ENCODE results near the gene EIF4EBP3.

EIF4EBP3 gene

GRCh38 chr5:140555747-140556312 is 8.4 kb downstream of the EIF4EBP3 start:
- no peak overlapping the region for H3K27ac ChIP-seq (replicated peaks)
- TF ChIP-seq POLR2AphosphoS5 (IDR thresholded peaks at IDR 0.05; ENCODE audit: low read depth) (no peak), SPI1 (IDR thresholded peaks at IDR 0.05; ENCODE audit: borderline replicate concordance, low read depth) (peak; percentile 78)
- DNase-seq (ENCODE audit: low read depth in 1 of 2, low spot score in 1 of 2): no peak
- H3K27me3 ChIP-seq (ENCODE audit: insufficient read depth, poor library complexity, severe bottlenecking): no peaks in the 10 kb centered on the region
- peak overlapping the region; percentile 76 for H3K4me3 ChIP-seq (replicated peaks; ENCODE audit: insufficient read depth, low read length)

- H3K4me3 ChIP-seq (replicated peaks; ENCODE audit: insufficient read depth, low read length): peak overlapping the region; percentile 76
- TF ChIP-seq REST (IDR thresholded peaks at IDR 0.05; ENCODE audit: insufficient replicate concordance, low read depth) (no peak), POLR2AphosphoS5 (IDR thresholded peaks at IDR 0.05; ENCODE audit: low read depth) (no peak), CTCF (IDR thresholded peaks at IDR 0.05; ENCODE audit: insufficient read depth, low read length) (no peak), SPI1 (IDR thresholded peaks at IDR 0.05; ENCODE audit: borderline replicate concordance, low read depth) (no peak), GABPA (IDR thresholded peaks at IDR 0.05; ENCODE audit: low read depth) (no peak)
- H3K27me3 ChIP-seq (ENCODE audit: insufficient read depth, poor library complexity, severe bottlenecking): no peaks in the 10 kb centered on the region
- DNase-seq (ENCODE audit: low read depth in 1 of 2, low spot score in 1 of 2): peak in 1 of 2 experiments; percentile 47
- H3K27ac ChIP-seq (replicated peaks): peak overlapping the region; percentile 83
Measured at GRCh38 chr5:140556438-140556837, 9.0 kb downstream of the EIF4EBP3 start.

GRCh38 chr5:140557136-140557805 is 9.8 kb downstream of the EIF4EBP3 start, which contains the start of gene SRA1:
SRA1 (minus strand) TSS chr5:140557473; CDS start chr5:140557452, 21 bp downstream.
- H3K27ac ChIP-seq (replicated peaks): peak within 1 kb of the TSS; percentile 83
- H3K4me3 ChIP-seq (replicated peaks; ENCODE audit: insufficient read depth, low read length): peak within 1 kb of the TSS; percentile 76
- peak; percentile 81 to 91 for DNase-seq (ENCODE audit: low read depth in 1 of 2, low spot score in 1 of 2)
- H3K27me3 ChIP-seq (ENCODE audit: insufficient read depth, poor library complexity, severe bottlenecking): no peaks in the 10 kb centered on the region
- TF ChIP-seq GABPA (IDR thresholded peaks at IDR 0.05; ENCODE audit: low read depth) (peak; percentile 85), REST (IDR thresholded peaks at IDR 0.05; ENCODE audit: insufficient replicate concordance, low read depth) (peak; percentile 73), CTCF (IDR thresholded peaks at IDR 0.05; ENCODE audit: insufficient read depth, low read length) (no peak), POLR2AphosphoS5 (IDR thresholded peaks at IDR 0.05; ENCODE audit: low read depth) (peak; percentile 95), SPI1 (IDR thresholded peaks at IDR 0.05; ENCODE audit: borderline replicate concordance, low read depth) (peak; percentile 84)

- Histone ChIP-seq H3K27me3 (ENCODE audit: insufficient read depth, poor library complexity, severe bottlenecking) (no peaks in the 10 kb centered on the region), H3K27ac (replicated peaks) (peak overlapping the region; percentile 83), H3K4me3 (replicated peaks; ENCODE audit: insufficient read depth, low read length) (no peak overlapping the region)
- no peak for DNase-seq (ENCODE audit: low read depth in 1 of 2, low spot score in 1 of 2)
- TF ChIP-seq SPI1 (IDR thresholded peaks at IDR 0.05; ENCODE audit: borderline replicate concordance, low read depth): no peak
- no peak for TF ChIP-seq CTCF (IDR thresholded peaks at IDR 0.05; ENCODE audit: insufficient read depth, low read length)
- TF ChIP-seq REST (IDR thresholded peaks at IDR 0.05; ENCODE audit: insufficient replicate concordance, low read depth): no peak
- TF ChIP-seq GABPA (IDR thresholded peaks at IDR 0.05; ENCODE audit: low read depth): no peak
- no peak for TF ChIP-seq POLR2AphosphoS5 (IDR thresholded peaks at IDR 0.05; ENCODE audit: low read depth)
Measured at GRCh38 chr5:140557965-140558364, 10.5 kb downstream of the EIF4EBP3 start.
